Uterus (tissue), 2 donors: ENCODE data around the gene APLNR.

Source experiments
- POLR2A ChIP-seq, 2 donors: fragments of 450-650 bp; IDR thresholded peaks; one replicate each; pipeline ENCODE4 v1.6.1; 2016; ENCODE audit warnings: antibody characterized with exemption in 2 of 2, mild to moderate bottlenecking in 1 of 2, moderate library complexity in 1 of 2
- TF ChIP-seq, protein P1 (sequence below), 4 experiments: fragments of 200-600 bp in 2 of 4; fragments of 450-650 bp in 2 of 4; sonication (generic) in 2 of 4; IDR thresholded peaks; one replicate each; pipeline ENCODE4 v1.5.1; 2016 to 2019; ENCODE audit warnings: antibody characterized with exemption in 4 of 4, mild to moderate bottlenecking in 2 of 4, moderate library complexity in 1 of 4

DNA sequence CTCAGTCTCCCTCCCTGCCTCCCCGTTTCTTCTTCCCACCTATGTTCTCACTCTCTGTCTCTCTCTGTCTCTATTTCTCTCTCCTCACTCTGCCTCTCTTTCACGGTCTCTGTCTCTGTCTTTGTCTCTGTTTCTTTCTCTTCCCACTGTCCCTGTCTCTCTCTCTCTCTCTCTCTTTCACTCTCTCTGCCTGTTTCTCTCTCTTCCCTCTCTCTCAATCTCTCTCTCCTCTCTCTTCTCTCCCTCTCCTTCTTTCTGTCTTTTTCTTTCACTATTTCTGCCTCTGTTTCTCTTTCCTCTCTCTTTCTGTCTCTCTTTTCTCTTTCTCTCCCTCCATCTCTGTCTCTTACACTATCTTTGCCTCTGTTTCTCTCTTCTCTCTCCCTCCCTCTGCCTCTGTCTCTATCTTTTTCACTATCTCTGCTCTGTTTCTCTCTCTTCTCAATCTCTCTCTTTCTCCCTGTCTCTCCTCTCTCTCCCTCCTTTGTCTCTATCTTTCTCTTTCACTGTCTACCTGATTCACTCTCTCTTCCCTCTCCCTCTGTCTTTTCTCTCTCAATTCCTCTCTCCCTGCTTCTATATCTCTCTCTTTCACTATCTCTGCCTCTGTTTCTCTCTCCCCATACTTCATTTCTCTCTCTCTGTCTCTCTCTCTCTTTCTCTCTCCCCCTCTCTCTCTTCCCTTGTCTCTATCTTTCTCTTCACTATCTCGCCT lies 5.4 kb downstream of the APLNR start:
- TF ChIP-seq, protein P1, sequence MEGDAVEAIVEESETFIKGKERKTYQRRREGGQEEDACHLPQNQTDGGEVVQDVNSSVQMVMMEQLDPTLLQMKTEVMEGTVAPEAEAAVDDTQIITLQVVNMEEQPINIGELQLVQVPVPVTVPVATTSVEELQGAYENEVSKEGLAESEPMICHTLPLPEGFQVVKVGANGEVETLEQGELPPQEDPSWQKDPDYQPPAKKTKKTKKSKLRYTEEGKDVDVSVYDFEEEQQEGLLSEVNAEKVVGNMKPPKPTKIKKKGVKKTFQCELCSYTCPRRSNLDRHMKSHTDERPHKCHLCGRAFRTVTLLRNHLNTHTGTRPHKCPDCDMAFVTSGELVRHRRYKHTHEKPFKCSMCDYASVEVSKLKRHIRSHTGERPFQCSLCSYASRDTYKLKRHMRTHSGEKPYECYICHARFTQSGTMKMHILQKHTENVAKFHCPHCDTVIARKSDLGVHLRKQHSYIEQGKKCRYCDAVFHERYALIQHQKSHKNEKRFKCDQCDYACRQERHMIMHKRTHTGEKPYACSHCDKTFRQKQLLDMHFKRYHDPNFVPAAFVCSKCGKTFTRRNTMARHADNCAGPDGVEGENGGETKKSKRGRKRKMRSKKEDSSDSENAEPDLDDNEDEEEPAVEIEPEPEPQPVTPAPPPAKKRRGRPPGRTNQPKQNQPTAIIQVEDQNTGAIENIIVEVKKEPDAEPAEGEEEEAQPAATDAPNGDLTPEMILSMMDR (IDR thresholded peaks at IDR 0.05): no peak
- no peak for TF ChIP-seq POLR2A (IDR thresholded peaks at IDR 0.05)
